HepG2 (cell line): ENCODE results near the gene TLCD3A. TPM values are rescaled to one million over a fixed set of nuclear protein-coding genes. Genes with fewer than 3 reads are reported as not detected.

Experiments used
- ARHGAP35 ChIP-seq: sonication (generic); formaldehyde crosslinking; IDR thresholded peaks from 2 replicates; pipeline ENCODE4 v1.9.0; 2022; ENCODE audit warnings: mild to moderate bottlenecking, inconsistent platforms, moderate library complexity, missing genetic modification reagents, borderline replicate concordance
- HMG20A ChIP-seq: IDR thresholded peaks from 2 replicates; pipeline ENCODE4 v1.6.1; 2016; ENCODE audit warnings: borderline replicate concordance
- NR2F2 ChIP-seq: IDR thresholded peaks from 2 replicates; pipeline ENCODE4 v1.6.1; 2012; ENCODE audit warnings: low read depth, inconsistent platforms, borderline replicate concordance
- PATZ1 ChIP-seq: sonication (generic); formaldehyde crosslinking; IDR thresholded peaks from 2 replicates; pipeline ENCODE4 v1.4.0; 2020; ENCODE audit warnings: missing genetic modification reagents
- PAX8 ChIP-seq: sonication (generic); formaldehyde crosslinking; IDR thresholded peaks from 2 replicates; pipeline ENCODE4 v1.8.0; 2022; ENCODE audit warnings: mild to moderate bottlenecking, missing genetic modification reagents, borderline replicate concordance
- PHB2 ChIP-seq: fragments of 450-650 bp; IDR thresholded peaks from 2 replicates; pipeline ENCODE4 v1.6.1; 2018; ENCODE audit not compliant: partially characterized antibody
- THAP9 ChIP-seq: sonication (generic); formaldehyde crosslinking; IDR thresholded peaks from 2 replicates; pipeline ENCODE4; 2020; ENCODE audit warnings: missing genetic modification reagents, mild to moderate bottlenecking, borderline replicate concordance
- ZNF558 ChIP-seq: sonication (generic); formaldehyde crosslinking; IDR thresholded peaks from 2 replicates; pipeline ENCODE4 v1.9.0; 2022; ENCODE audit warnings: mild to moderate bottlenecking, missing genetic modification reagents, borderline replicate concordance
- ZSCAN9 ChIP-seq: IDR thresholded peaks from 2 replicates; pipeline ENCODE4 v1.6.1; 2016; ENCODE audit warnings: borderline replicate concordance
- polyA plus RNA-seq, 8 experiments: library from polyadenylated mRNA; depleted of rRNA in 3 of 8; stranded (reverse) in 7 of 8; unstranded in 1 of 8; fragments of >200 nt; fragmentation: Illumina TruSeq in 4 of 8; extraction: Trizol in 4 of 8; gene quantifications; 2 replicates each; pipeline versions ENCODE4 v1.2.1 to v1.2.3, GENCODE V29; 2011 to 2016; ENCODE audit warnings: low read depth in 4 of 8, missing spikeins in 1 of 8, mixed read lengths in 1 of 8; ENCODE audit not compliant: insufficient read depth in 1 of 8
- total RNA-seq, 5 experiments: library from RNA; depleted of rRNA; stranded (reverse); fragments of >200 nt; fragmentation: Illumina TruSeq; extraction: Trizol; gene quantifications; 2 replicates each; pipeline ENCODE4 v1.2.3, GENCODE V29; 2016; ENCODE audit warnings: low read depth in 1 of 5
- TF ChIP-seq, protein P1 (sequence below), 2 experiments: IDR thresholded peaks; 2 replicates each; pipeline ENCODE4 v1.6.1; 2011 to 2012; ENCODE audit warnings: low read length in 2 of 2, borderline replicate concordance in 1 of 2, low read depth in 1 of 2, mild to moderate bottlenecking in 1 of 2, moderate library complexity in 1 of 2
- TF ChIP-seq, protein P2 (sequence below): sonication (generic); formaldehyde crosslinking; conservative IDR thresholded peaks from 2 replicates; pipeline ENCODE4 v1.8.0; 2022; ENCODE audit warnings: mild to moderate bottlenecking, moderate library complexity, missing genetic modification reagents
- TF ChIP-seq, protein P3 (sequence below), 2 experiments: fragments of 450-650 bp in 1 of 2; sonication (generic) in 1 of 2; formaldehyde crosslinking; IDR thresholded peaks; 2 replicates each; pipeline versions ENCODE4 v1.5.0 to v1.8.0; 2020 to 2022; ENCODE audit warnings: mild to moderate bottlenecking in 1 of 2, missing genetic modification reagents in 1 of 2

TLCD3A gene
- total and polyA plus RNA-seq, 2 of the 13 experiments (the other 11 are each of a cell fraction or from before 2014, with no cell fraction given), result 25.2 to 46.6 TPM

DNA sequence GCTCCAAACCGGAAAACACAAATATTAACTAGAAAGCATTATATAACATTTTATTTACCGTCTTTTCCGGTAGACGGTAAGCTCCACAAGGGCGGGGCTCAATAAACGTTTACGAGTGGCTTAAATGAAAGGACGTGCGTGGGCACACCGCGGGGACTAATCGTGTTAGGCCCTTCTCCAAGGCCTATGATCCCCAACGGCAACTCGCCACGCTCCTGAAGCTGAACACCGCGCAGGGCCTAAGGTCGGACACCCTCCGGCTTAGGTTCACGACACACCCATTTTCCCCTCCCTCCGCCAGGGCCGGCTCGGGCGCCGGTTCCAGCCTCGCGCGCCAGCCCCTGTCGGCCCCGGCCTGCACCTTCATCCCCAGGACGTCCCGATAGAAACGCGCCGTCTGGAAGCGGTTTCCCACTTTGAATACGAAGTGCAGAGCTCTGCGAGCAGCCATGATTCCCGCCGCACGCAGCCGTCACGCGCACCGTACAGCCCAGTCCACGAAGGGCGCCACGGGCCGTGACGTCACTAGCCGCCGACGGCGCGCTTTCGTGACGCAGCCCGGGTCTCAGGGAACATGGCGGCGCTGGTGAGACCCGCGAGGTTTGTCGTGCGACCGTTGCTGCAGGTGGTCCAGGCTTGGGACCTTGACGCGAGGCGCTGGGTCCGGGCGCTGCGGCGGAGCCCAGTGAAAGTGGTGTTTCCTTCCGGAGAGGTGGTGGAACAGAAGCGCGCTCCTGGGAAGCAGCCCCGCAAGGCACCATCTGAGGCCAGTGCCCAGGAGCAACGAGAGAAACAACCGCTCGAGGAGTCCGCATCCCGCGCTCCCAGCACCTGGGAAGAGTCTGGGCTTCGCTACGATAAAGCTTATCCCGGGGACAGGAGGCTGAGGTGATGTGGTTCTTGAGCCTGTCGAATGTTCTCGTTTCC lies 49.7 kb downstream of the TLCD3A start, which contains the start of the genes GLOD4 and MRM3 (continued):
- TF ChIP-seq, protein P1, sequence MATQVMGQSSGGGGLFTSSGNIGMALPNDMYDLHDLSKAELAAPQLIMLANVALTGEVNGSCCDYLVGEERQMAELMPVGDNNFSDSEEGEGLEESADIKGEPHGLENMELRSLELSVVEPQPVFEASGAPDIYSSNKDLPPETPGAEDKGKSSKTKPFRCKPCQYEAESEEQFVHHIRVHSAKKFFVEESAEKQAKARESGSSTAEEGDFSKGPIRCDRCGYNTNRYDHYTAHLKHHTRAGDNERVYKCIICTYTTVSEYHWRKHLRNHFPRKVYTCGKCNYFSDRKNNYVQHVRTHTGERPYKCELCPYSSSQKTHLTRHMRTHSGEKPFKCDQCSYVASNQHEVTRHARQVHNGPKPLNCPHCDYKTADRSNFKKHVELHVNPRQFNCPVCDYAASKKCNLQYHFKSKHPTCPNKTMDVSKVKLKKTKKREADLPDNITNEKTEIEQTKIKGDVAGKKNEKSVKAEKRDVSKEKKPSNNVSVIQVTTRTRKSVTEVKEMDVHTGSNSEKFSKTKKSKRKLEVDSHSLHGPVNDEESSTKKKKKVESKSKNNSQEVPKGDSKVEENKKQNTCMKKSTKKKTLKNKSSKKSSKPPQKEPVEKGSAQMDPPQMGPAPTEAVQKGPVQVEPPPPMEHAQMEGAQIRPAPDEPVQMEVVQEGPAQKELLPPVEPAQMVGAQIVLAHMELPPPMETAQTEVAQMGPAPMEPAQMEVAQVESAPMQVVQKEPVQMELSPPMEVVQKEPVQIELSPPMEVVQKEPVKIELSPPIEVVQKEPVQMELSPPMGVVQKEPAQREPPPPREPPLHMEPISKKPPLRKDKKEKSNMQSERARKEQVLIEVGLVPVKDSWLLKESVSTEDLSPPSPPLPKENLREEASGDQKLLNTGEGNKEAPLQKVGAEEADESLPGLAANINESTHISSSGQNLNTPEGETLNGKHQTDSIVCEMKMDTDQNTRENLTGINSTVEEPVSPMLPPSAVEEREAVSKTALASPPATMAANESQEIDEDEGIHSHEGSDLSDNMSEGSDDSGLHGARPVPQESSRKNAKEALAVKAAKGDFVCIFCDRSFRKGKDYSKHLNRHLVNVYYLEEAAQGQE (IDR thresholded peaks at IDR 0.05; ENCODE audit: borderline replicate concordance in 1 of 2, low read depth in 1 of 2, low read length in 2 of 2), result peak in 1 of 2 experiments; percentile 55; a peak in 1 of 4 replicates
- TF ChIP-seq NR2F2, result no peak; the same call in 1 of the 2 replicates
- TF ChIP-seq ARHGAP35 (CRISPR knock-in tag), result peak; percentile 70
- TF ChIP-seq ZSCAN9 (CRISPR knock-in tag), result peak; percentile 92
- peak; percentile 48; the same call in 1 of the 2 replicates for TF ChIP-seq ZNF558 (CRISPR knock-in tag)
- no peak for TF ChIP-seq HMG20A
- TF ChIP-seq PHB2, result no peak
- TF ChIP-seq, protein P2, sequence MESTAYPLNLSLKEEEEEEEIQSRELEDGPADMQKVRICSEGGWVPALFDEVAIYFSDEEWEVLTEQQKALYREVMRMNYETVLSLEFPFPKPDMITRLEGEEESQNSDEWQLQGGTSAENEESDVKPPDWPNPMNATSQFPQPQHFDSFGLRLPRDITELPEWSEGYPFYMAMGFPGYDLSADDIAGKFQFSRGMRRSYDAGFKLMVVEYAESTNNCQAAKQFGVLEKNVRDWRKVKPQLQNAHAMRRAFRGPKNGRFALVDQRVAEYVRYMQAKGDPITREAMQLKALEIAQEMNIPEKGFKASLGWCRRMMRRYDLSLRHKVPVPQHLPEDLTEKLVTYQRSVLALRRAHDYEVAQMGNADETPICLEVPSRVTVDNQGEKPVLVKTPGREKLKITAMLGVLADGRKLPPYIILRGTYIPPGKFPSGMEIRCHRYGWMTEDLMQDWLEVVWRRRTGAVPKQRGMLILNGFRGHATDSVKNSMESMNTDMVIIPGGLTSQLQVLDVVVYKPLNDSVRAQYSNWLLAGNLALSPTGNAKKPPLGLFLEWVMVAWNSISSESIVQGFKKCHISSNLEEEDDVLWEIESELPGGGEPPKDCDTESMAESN (CRISPR knock-in tag), result peak; percentile 94
- peak; percentile 56 for TF ChIP-seq PATZ1 (CRISPR knock-in tag)
- TF ChIP-seq PAX8 (CRISPR knock-in tag), result peak; percentile 52; the same call in 1 of the 2 replicates
- peak; percentile 91 for TF ChIP-seq THAP9 (CRISPR knock-in tag)
- TF ChIP-seq, protein P3, sequence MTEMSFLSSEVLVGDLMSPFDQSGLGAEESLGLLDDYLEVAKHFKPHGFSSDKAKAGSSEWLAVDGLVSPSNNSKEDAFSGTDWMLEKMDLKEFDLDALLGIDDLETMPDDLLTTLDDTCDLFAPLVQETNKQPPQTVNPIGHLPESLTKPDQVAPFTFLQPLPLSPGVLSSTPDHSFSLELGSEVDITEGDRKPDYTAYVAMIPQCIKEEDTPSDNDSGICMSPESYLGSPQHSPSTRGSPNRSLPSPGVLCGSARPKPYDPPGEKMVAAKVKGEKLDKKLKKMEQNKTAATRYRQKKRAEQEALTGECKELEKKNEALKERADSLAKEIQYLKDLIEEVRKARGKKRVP (CRISPR knock-in tag; IDR thresholded peaks at IDR 0.05), result peak in 1 of 2 experiments; percentile 70; a peak in 2 of 4 replicates
